ENCODE measurements around the gene ADAM19.

Gene ADAM19

GRCh38 chr5:157555037-157555640 lies 20.4 kb downstream of the ADAM19 start:
- Histone ChIP-seq H3K27ac (no peak overlapping the region), H3K36me3 (ENCODE audit: control insufficient read depth, insufficient read depth, low read length) (no peaks in the 10 kb centered on the region), H3K27me3 (ENCODE audit: control insufficient read depth, insufficient read depth, low read length) (no peaks in the 10 kb centered on the region), H3K9me3 (ENCODE audit: control insufficient read depth, low read length) (no peaks in the 10 kb centered on the region), H3K9ac (no peak overlapping the region), H3K4me1 (no peaks in the 10 kb centered on the region), H3K4me3 (ENCODE audit: low read depth, low read length) (no peak overlapping the region), H3K79me2 (no peaks in the 10 kb centered on the region), H3K4me2 (ENCODE audit: low read length) (no peak overlapping the region), H2AFZ (no peak overlapping the region)
- TF ChIP-seq CTCF (IDR thresholded peaks at IDR 0.05): no peak

- Histone ChIP-seq H3K27me3 (ENCODE audit: control insufficient read depth, insufficient read depth, low read length) (no peaks in the 10 kb centered on the region), H3K4me3 (ENCODE audit: low read depth, low read length) (no peak overlapping the region), H3K9me3 (ENCODE audit: control insufficient read depth, low read length) (no peaks in the 10 kb centered on the region), H3K79me2 (no peaks in the 10 kb centered on the region), H3K27ac (no peak overlapping the region), H3K4me1 (no peaks in the 10 kb centered on the region), H3K36me3 (ENCODE audit: control insufficient read depth, insufficient read depth, low read length) (no peaks in the 10 kb centered on the region), H3K9ac (no peak overlapping the region), H2AFZ (no peak overlapping the region), H3K4me2 (ENCODE audit: low read length) (no peak overlapping the region)
- no peak for TF ChIP-seq CTCF (IDR thresholded peaks at IDR 0.05)
Observed at GRCh38 chr5:157554179-157555036, 21.2 kb downstream of the ADAM19 start.

GRCh38 chr5:157552650-157553049 lies 22.9 kb downstream of the ADAM19 start:
- Histone ChIP-seq H3K4me1 (no peaks in the 10 kb centered on the region), H3K27me3 (ENCODE audit: control insufficient read depth, insufficient read depth, low read length) (no peaks in the 10 kb centered on the region), H3K27ac (no peak overlapping the region), H3K36me3 (ENCODE audit: control insufficient read depth, insufficient read depth, low read length) (no peaks in the 10 kb centered on the region), H3K79me2 (no peaks in the 10 kb centered on the region), H3K9me3 (ENCODE audit: control insufficient read depth, low read length) (no peaks in the 10 kb centered on the region), H3K9ac (no peak overlapping the region), H3K4me3 (ENCODE audit: low read depth, low read length) (no peak overlapping the region), H2AFZ (no peak overlapping the region), H3K4me2 (ENCODE audit: low read length) (no peak overlapping the region)
- TF ChIP-seq CTCF (IDR thresholded peaks at IDR 0.05): no peak

GRCh38 chr5:157550663-157551062 lies 24.9 kb downstream of the ADAM19 start:
- H3K4me2 ChIP-seq (ENCODE audit: low read length): no peak overlapping the region

More at GRCh38 chr5:157550663-157551062, 24.9 kb downstream of the ADAM19 start:
- TF ChIP-seq CTCF (IDR thresholded peaks at IDR 0.05): no peak
- no peaks in the 10 kb centered on the region for H3K27me3 ChIP-seq (ENCODE audit: control insufficient read depth, insufficient read depth, low read length)
- no peak overlapping the region for H3K27ac ChIP-seq
- H3K79me2 ChIP-seq: no peaks in the 10 kb centered on the region
- H3K9me3 ChIP-seq (ENCODE audit: control insufficient read depth, low read length): no peaks in the 10 kb centered on the region
- H3K4me3 ChIP-seq (ENCODE audit: low read depth, low read length): no peak overlapping the region
- no peak overlapping the region for H2AFZ ChIP-seq
- no peaks in the 10 kb centered on the region for H3K36me3 ChIP-seq (ENCODE audit: control insufficient read depth, insufficient read depth, low read length)
- no peaks in the 10 kb centered on the region for H3K4me1 ChIP-seq
- no peak overlapping the region for H3K9ac ChIP-seq

Data from parathyroid adenoma (tissue), 2 donors.